ENCODE data around the gene CTCF.

CTCF gene

DNA sequence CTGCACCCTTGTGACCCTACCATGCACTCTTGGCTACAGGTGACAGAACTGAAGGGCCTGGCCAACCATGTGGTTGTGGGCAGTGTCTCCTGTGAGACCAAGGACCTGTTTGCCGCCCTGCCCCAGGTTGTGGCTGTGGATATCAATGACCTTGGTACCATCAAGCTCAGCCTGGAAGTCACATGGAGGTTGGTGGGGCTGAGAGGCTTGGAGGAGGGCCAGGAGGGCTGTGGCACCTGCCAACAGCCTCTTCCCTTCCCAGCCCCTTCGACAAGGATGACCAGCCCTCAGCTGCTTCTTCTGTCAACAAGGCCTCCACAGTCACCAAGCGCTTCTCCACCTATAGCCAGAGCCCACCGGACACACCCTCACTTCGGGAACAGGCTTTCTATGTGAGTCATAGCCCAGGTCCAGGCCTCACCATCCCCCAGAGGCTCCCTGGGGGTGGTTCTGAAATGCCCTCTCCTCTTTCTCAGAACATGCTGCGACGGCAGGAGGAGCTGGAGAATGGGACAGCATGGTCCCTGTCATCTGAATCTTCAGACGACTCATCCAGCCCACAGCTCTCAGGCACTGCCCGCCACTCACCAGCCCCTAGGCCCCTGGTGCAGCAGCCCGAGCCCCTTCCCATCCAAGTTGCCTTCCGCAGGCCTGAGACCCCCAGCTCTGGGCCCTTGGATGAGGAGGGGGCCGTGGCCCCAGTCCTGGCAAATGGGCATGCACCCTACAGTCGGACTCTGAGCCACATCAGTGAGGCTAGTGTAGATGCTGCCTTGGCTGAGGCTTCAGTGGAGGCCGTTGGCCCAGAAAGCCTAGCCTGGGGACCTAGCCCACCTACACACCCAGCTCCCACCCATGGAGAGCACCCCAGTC is 20.7 kb upstream of the CTCF start:
- Histone ChIP-seq H3K27me3 (peaks cover 28% of the 10 kb centered on the region), H3K27ac (no peak overlapping the region), H3K4me1 (ENCODE audit: control insufficient read depth in 1 of 2, insufficient read depth in 1 of 2, low read depth in 1 of 2, low read length in 1 of 2) (peaks cover 19 to 27% of the 10 kb centered on the region in 2 experiments), H3K4me3 (ENCODE audit: low read depth in 1 of 2, low read length in 1 of 2) (no peak overlapping the region), H3K9me3 (no peaks in the 10 kb centered on the region), H3K36me3 (peaks cover 81% of the 10 kb centered on the region)
- TF ChIP-seq, protein P1, sequence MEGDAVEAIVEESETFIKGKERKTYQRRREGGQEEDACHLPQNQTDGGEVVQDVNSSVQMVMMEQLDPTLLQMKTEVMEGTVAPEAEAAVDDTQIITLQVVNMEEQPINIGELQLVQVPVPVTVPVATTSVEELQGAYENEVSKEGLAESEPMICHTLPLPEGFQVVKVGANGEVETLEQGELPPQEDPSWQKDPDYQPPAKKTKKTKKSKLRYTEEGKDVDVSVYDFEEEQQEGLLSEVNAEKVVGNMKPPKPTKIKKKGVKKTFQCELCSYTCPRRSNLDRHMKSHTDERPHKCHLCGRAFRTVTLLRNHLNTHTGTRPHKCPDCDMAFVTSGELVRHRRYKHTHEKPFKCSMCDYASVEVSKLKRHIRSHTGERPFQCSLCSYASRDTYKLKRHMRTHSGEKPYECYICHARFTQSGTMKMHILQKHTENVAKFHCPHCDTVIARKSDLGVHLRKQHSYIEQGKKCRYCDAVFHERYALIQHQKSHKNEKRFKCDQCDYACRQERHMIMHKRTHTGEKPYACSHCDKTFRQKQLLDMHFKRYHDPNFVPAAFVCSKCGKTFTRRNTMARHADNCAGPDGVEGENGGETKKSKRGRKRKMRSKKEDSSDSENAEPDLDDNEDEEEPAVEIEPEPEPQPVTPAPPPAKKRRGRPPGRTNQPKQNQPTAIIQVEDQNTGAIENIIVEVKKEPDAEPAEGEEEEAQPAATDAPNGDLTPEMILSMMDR (IDR thresholded peaks at IDR 0.05), result no peak

DNA sequence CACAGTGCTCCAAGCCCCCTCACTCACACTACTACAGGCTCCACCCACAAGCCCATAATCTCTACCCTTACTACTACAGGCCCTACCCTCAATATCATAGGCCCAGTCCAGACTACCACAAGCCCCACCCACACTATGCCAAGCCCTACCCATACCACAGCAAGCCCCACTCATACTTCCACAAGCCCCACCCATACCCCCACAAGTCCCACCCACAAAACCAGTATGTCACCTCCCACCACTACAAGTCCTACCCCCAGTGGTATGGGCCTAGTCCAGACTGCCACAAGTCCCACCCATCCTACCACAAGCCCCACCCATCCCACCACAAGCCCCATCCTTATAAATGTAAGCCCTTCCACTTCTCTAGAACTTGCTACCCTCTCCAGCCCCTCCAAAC is 19.9 kb upstream of the CTCF start:
- H3K27me3 ChIP-seq, result peaks cover 20% of the 10 kb centered on the region
- H3K9me3 ChIP-seq, result no peaks in the 10 kb centered on the region
- H3K4me3 ChIP-seq (ENCODE audit: low read depth in 1 of 2, low read length in 1 of 2), result no peak overlapping the region
- TF ChIP-seq, protein P1 (IDR thresholded peaks at IDR 0.05), result no peak
- H3K27ac ChIP-seq, result no peak overlapping the region
- peaks cover 21 to 27% of the 10 kb centered on the region in 2 experiments for H3K4me1 ChIP-seq (ENCODE audit: control insufficient read depth in 1 of 2, insufficient read depth in 1 of 2, low read depth in 1 of 2, low read length in 1 of 2)
- H3K36me3 ChIP-seq, result peaks cover 88% of the 10 kb centered on the region

DNA sequence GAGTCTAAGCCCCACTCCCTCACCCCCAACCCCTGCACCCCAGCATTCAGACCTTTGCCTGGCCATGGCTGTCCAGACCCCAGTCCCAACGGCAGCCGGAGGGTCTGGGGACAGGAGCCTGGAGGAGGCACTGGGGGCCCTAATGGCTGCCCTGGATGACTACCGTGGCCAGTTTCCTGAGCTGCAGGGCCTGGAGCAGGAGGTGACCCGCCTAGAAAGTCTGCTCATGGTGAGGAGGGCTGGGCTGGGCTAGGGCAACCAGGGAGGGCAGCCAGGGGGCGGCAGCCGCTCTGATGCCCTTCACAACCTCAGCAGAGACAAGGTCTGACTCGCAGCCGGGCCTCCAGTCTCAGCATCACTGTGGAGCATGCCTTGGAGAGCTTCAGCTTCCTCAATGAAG is 19.3 kb upstream of the CTCF start:
- peaks cover 94% of the 10 kb centered on the region for H3K36me3 ChIP-seq

DNA sequence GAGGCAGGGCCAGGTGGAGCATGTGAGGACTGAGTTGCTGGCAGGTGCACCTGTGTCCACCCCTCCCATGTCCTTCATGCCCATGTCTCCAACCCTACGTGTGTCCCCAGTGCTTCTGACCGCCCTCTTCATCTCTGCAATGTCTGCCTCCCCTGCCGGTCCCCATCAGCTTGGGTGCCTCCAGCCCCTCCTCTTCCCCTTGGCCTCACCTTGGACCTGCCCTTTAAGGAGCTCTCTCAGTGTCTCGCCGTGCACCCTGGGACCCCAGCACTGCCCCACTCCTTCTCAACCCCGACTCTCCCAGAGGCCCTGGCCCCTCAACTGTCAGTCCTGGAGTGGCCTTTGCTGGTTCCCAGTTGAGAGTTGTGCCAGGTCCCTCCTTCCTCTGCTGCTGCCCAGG is 18.7 kb upstream of the CTCF start:
- Histone ChIP-seq H3K4me1 (ENCODE audit: control insufficient read depth in 1 of 2, insufficient read depth in 1 of 2, low read depth in 1 of 2, low read length in 1 of 2) (peaks cover 27% of the 10 kb centered on the region in 2 experiments), H3K36me3 (peaks cover 94% of the 10 kb centered on the region), H3K27ac (no peak overlapping the region), H3K9me3 (no peaks in the 10 kb centered on the region), H3K4me3 (ENCODE audit: low read depth in 1 of 2, low read length in 1 of 2) (no peak overlapping the region), H3K27me3 (peaks cover 9% of the 10 kb centered on the region)
- TF ChIP-seq, protein P1 (IDR thresholded peaks at IDR 0.05), result no peak

More for the DNA sequence above, 19.3 kb upstream of the CTCF start:
- Histone ChIP-seq H3K4me1 (ENCODE audit: control insufficient read depth in 1 of 2, insufficient read depth in 1 of 2, low read depth in 1 of 2, low read length in 1 of 2) (peaks cover 27% of the 10 kb centered on the region in 2 experiments), H3K27ac (no peak overlapping the region), H3K9me3 (no peaks in the 10 kb centered on the region), H3K4me3 (ENCODE audit: low read depth in 1 of 2, low read length in 1 of 2) (no peak overlapping the region), H3K27me3 (peaks cover 14% of the 10 kb centered on the region)
- TF ChIP-seq, protein P1 (IDR thresholded peaks at IDR 0.05), result no peak

DNA sequence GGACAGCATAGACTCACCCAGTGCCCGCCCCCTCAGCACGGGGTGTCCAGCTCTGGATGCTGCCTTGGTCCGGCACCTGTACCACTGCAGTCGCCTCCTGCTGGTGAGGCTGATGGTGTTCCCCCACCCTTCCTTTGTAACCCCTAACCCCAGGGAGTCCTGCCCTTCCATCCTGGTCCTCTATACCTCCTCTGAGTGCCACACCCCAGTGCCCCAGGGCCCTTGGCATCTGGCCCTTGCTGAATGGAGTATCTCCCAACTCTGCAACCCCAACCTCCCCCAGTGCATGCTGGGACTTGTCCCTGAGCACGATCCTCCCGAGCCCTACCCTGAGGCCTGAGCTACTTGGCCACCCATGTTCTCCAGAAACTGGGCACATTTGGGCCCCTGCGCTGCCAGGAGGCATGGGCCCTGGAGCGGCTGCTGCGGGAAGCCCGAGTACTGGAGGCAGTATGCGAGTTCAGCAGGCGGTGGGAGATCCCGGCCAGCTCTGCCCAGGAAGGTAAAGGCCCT is 17.9 kb upstream of the CTCF start:
- Histone ChIP-seq H3K4me3 (ENCODE audit: low read depth in 1 of 2, low read length in 1 of 2) (no peak overlapping the region), H3K27me3 (peaks cover under 1% of the 10 kb centered on the region), H3K4me1 (ENCODE audit: control insufficient read depth in 1 of 2, insufficient read depth in 1 of 2, low read depth in 1 of 2, low read length in 1 of 2) (peaks cover 19 to 21% of the 10 kb centered on the region in 2 experiments), H3K27ac (no peak overlapping the region), H3K9me3 (no peaks in the 10 kb centered on the region), H3K36me3 (peaks cover 86% of the 10 kb centered on the region)
- TF ChIP-seq, protein P1 (IDR thresholded peaks at IDR 0.05), result no peak

Measured in neutrophil (primary cell).